NCI-H345 treated with DMSO at 0.1 percent for 48 hours (cell line): ENCODE measurements around the gene KCNV2.

Source experiments
- DNase-seq: peaks from one replicate; lab custom pipeline; 2025; ENCODE audit not compliant: unreplicated experiment; lab: John Stamatoyannopoulos, UW

KCNV2 gene

GRCh38 chr9:2718698-2719033, 1.4 kb downstream of the KCNV2 start:
- DNase-seq, result no peak

GRCh38 chr9:2720179-2720654, 2.9 kb downstream of the KCNV2 start:
- DNase-seq, result no peak

- DNase-seq, result no peak
Measured at GRCh38 chr9:2722715-2723114, 5.4 kb downstream of the KCNV2 start.

- no peak for DNase-seq
Measured at GRCh38 chr9:2723376-2724065, 6.2 kb downstream of the KCNV2 start.

- no peak for DNase-seq
Measured at GRCh38 chr9:2725126-2725525, 7.8 kb downstream of the KCNV2 start.

- no peak for DNase-seq
Measured at GRCh38 chr9:2725898-2726649, 8.8 kb downstream of the KCNV2 start.

- DNase-seq, result no peak
Measured at GRCh38 chr9:2726650-2727340, 9.5 kb downstream of the KCNV2 start.

- no peak for DNase-seq
Measured at GRCh38 chr9:2727374-2727773, 10.1 kb downstream of the KCNV2 start.

GRCh38 chr9:2727966-2728613, 10.8 kb downstream of the KCNV2 start:
- DNase-seq, result no peak

GRCh38 chr9:2729003-2729402, 11.7 kb downstream of the KCNV2 start:
- no peak for DNase-seq

- no peak for DNase-seq
Measured at GRCh38 chr9:2729721-2730120, 12.4 kb downstream of the KCNV2 start.

- DNase-seq, result no peak
Measured at GRCh38 chr9:2730971-2731370, 13.7 kb downstream of the KCNV2 start.

GRCh38 chr9:2732492-2732891, 15.2 kb downstream of the KCNV2 start:
- no peak for DNase-seq

- no peak for DNase-seq
Measured at GRCh38 chr9:2740616-2741015, 23.3 kb downstream of the KCNV2 start.

- no peak for DNase-seq
Measured at GRCh38 chr9:2741441-2742158, 24.3 kb downstream of the KCNV2 start.

- no peak for DNase-seq
Measured at GRCh38 chr9:2742214-2742613, 24.9 kb downstream of the KCNV2 start.

GRCh38 chr9:2743937-2744529, 26.7 kb downstream of the KCNV2 start:
- no peak for DNase-seq

- DNase-seq, result no peak
Measured at GRCh38 chr9:2745560-2746380, 28.5 kb downstream of the KCNV2 start.

- no peak for DNase-seq
Measured at GRCh38 chr9:2749485-2749884, 32.2 kb downstream of the KCNV2 start.

GRCh38 chr9:2755285-2755684, 38.0 kb downstream of the KCNV2 start:
- DNase-seq, result no peak
